HG03565 (cell line): ENCODE measurements around the gene DENND2D.

ENCODE experiments used
- ATAC-seq: cut with Tn5 transposase; IDR thresholded peaks from one replicate; pipeline ENCODE4 v1.9.1; 2021; ENCODE audit warnings: mild to moderate bottlenecking, moderate library complexity; ENCODE audit not compliant: unreplicated experiment

The DENND2D gene

GRCh38 chr1:111199881-111200801, at the start of gene DENND2D:
TSS of gene DENND2D (minus strand) at chr1:111200646. CDS start at chr1:111200459, 187 bp downstream.
- no peak for ATAC-seq

- ATAC-seq, result no peak
These were observed 49.5 kb upstream of the DENND2D start for GRCh38 chr1:111249960-111250359.

- no peak for ATAC-seq
These were observed 46.8 kb upstream of the DENND2D start for GRCh38 chr1:111247125-111247838.

GRCh38 chr1:111242805-111243523, 42.5 kb upstream of the DENND2D start:
- no peak for ATAC-seq

GRCh38 chr1:111241797-111242196, 41.4 kb upstream of the DENND2D start:
- no peak for ATAC-seq

GRCh38 chr1:111238056-111238795, 37.8 kb upstream of the DENND2D start:
- ATAC-seq, result no peak

GRCh38 chr1:111236806-111237205, 36.4 kb upstream of the DENND2D start:
- ATAC-seq, result no peak

GRCh38 chr1:111236379-111236778, 35.9 kb upstream of the DENND2D start:
- ATAC-seq, result no peak

GRCh38 chr1:111234866-111235265, 34.4 kb upstream of the DENND2D start:
- no peak for ATAC-seq

GRCh38 chr1:111234258-111234657, 33.8 kb upstream of the DENND2D start:
- no peak for ATAC-seq

GRCh38 chr1:111232134-111232533, 31.7 kb upstream of the DENND2D start:
- ATAC-seq, result no peak

GRCh38 chr1:111228748-111229126, 28.3 kb upstream of the DENND2D start:
- ATAC-seq, result no peak

- no peak for ATAC-seq
These were observed 27.7 kb upstream of the DENND2D start for GRCh38 chr1:111227851-111228747.

- ATAC-seq, result no peak
These were observed 27.0 kb upstream of the DENND2D start, which contains the start of gene CHI3L2 for GRCh38 chr1:111227434-111227833. TSS of gene CHI3L2 (plus strand) at chr1:111227713. CDS start at chr1:111227730, 17 bp downstream.

- ATAC-seq, result no peak
These were observed 25.4 kb upstream of the DENND2D start for GRCh38 chr1:111225717-111226400.

- ATAC-seq, result no peak
These were observed 24.6 kb upstream of the DENND2D start for GRCh38 chr1:111225091-111225490.

- no peak for ATAC-seq
These were observed 22.8 kb upstream of the DENND2D start for GRCh38 chr1:111223126-111223685.

- no peak for ATAC-seq
These were observed 22.1 kb upstream of the DENND2D start for GRCh38 chr1:111222308-111223125.
